Activated naive CD8-positive, alpha-beta T cell treated with anti-CD3 and anti-CD28 coated beads for 36 hours (primary cell): ENCODE measurements around the gene TSEN54. TPM values are rescaled to one million over a fixed set of nuclear protein-coding genes. Genes with fewer than 3 reads are reported as not detected.
A peak's percentile ranks its signal among the peaks of the same experiment; 100 is the strongest.

ENCODE experiments used
- DNase-seq: peaks from one replicate; pipeline ENCODE4 v3.0.0; 2021
- H3K27ac Mint-ChIP-seq: one replicate; pipeline ENCODE4 v1.8.0; 2022; ENCODE audit warnings: mild to moderate bottlenecking, moderate library complexity, mixed read lengths
- H3K27me3 Mint-ChIP-seq: one replicate; pipeline ENCODE4 v1.8.0; 2022; ENCODE audit warnings: mild to moderate bottlenecking, mixed read lengths
- H3K36me3 Mint-ChIP-seq: one replicate; pipeline ENCODE4 v1.8.0; 2021; ENCODE audit warnings: mild to moderate bottlenecking, mixed read lengths
- H3K4me1 Mint-ChIP-seq: one replicate; pipeline ENCODE4 v1.8.0; 2021; ENCODE audit warnings: mixed read lengths
- H3K4me3 Mint-ChIP-seq: one replicate; pipeline ENCODE4 v1.8.0; 2022; ENCODE audit warnings: mild to moderate bottlenecking, moderate library complexity, mixed read lengths
- H3K9me3 Mint-ChIP-seq: one replicate; pipeline ENCODE4 v1.8.0; 2022; ENCODE audit warnings: mixed read lengths
- total RNA-seq, 2 experiments: library from RNA; stranded (reverse); gene quantifications; one replicate each; pipeline ENCODE4 v1.2.3, GENCODE V29; 2021

TSEN54 gene
- total RNA-seq, 2 experiments from 2014 or later, result 44.6 to 45.5 TPM

DNA sequence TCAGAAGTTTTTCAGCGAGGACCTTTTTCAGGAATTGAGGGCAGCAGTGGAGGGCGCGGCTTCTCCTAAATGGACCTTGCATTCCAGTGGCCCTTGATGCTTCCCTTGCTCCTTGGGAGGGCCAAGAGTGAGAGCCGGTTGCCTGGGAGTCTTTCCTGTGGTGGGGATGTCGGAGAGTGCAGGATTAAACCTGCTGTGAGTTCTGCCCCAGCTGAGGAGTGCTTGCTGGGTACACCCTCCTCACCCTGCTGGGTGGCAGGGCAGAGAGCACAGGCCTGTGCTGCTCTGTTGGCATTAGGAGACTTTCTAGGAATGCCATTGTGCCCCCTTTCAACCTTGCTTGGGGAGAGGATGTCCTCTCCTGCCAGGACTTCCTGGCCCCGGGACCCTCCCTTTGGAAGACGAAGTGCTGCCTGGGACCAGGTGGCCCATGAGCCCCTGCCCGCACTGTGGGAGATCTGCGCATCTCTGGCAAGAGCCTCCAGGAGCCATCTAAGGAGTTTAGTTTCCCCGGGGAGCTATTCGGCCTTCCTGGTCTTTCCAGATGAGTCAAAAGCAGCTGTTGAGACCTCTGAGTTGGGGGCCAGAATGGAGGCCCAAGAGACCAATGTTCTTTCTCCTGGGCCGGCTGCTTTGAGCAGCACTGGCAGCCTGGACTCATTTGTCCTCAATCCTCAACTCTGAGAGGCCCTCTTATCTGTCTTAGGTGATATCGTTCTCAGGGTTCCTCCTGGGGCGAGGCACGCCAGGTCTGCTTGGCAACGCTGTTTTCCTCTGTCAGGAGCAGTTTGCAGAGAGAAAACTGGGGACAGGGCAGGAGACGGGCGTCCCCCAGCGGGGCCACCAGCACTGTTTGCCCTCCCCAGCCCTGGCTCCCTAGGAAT lies 14.8 kb downstream of the TSEN54 start:
- Mint-ChIP-seq H3K4me3 (no peak overlapping the region), H3K27me3 (no peaks in the 10 kb centered on the region), H3K9me3 (no peaks in the 10 kb centered on the region), H3K4me1 (peaks cover 28% of the 10 kb centered on the region), H3K27ac (no peak overlapping the region), H3K36me3 (no peaks in the 10 kb centered on the region)
- DNase-seq, result no peak

DNA sequence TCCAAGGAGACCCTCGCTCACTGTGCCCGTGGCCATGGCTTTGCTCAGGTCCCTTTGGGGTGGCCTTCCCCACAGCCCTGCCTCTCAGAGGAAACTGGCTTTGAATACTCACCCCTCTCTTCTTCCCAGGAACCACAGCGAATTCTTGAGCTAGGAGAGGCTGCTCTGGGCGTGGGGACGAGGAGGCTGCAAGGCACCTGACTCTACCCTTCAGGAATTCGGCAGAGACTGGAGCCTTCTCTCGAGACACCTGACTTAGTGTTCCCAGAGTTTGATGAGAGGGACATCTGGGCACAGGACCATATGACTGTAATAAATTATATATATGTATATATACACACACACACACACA lies 15.4 kb downstream of the TSEN54 start:
- H3K27ac Mint-ChIP-seq, result no peak overlapping the region
- peaks cover 23% of the 10 kb centered on the region for H3K4me1 Mint-ChIP-seq

GRCh38 chr17:75535119-75535537 lies 18.8 kb downstream of the TSEN54 start:
- peak overlapping the region; percentile 10 for H3K4me3 Mint-ChIP-seq
- H3K9me3 Mint-ChIP-seq, result no peaks in the 10 kb centered on the region
- peaks cover 20% of the 10 kb centered on the region for H3K4me1 Mint-ChIP-seq
- peak overlapping the region; percentile 27 for H3K27ac Mint-ChIP-seq
- H3K36me3 Mint-ChIP-seq, result no peaks in the 10 kb centered on the region
- peak; percentile 59 for DNase-seq
- H3K27me3 Mint-ChIP-seq, result no peaks in the 10 kb centered on the region

More for the DNA sequence above, 15.4 kb downstream of the TSEN54 start:
- Mint-ChIP-seq H3K9me3 (no peaks in the 10 kb centered on the region), H3K27me3 (no peaks in the 10 kb centered on the region), H3K36me3 (no peaks in the 10 kb centered on the region), H3K4me3 (no peak overlapping the region)
- no peak for DNase-seq

DNA sequence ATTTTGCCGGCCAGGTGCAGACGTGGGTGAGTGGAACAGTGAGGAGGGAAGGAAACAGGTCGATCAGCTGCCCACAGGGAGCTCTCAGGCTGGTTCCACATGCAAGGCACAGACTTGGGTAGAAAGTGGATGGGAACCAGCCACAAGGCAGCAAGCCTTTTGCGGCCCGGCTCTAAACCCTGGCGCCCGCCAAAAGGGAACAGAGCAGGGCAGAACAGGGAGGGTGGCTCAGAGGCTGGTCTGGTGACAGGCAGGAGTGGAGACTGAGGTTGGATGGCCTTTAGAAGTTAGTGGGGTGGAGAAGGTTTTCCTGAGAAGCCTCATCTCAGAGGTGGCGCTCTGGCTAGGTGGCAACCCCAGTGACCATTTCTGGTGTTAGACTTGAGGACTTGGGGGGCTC lies 19.5 kb downstream of the TSEN54 start:
- no peaks in the 10 kb centered on the region for H3K36me3 Mint-ChIP-seq
- H3K4me1 Mint-ChIP-seq, result peaks cover 20% of the 10 kb centered on the region
- H3K27me3 Mint-ChIP-seq, result no peaks in the 10 kb centered on the region
- peak overlapping the region; percentile 10 for H3K4me3 Mint-ChIP-seq
- no peaks in the 10 kb centered on the region for H3K9me3 Mint-ChIP-seq
- H3K27ac Mint-ChIP-seq, result no peak overlapping the region
- no peak for DNase-seq

GRCh38 chr17:75536366-75536765 lies 20.0 kb downstream of the TSEN54 start:
- peaks cover 20% of the 10 kb centered on the region for H3K4me1 Mint-ChIP-seq
- no peak overlapping the region for H3K27ac Mint-ChIP-seq
- H3K4me3 Mint-ChIP-seq, result no peak overlapping the region
- no peaks in the 10 kb centered on the region for H3K36me3 Mint-ChIP-seq
- no peaks in the 10 kb centered on the region for H3K9me3 Mint-ChIP-seq
- H3K27me3 Mint-ChIP-seq, result no peaks in the 10 kb centered on the region
- no peak for DNase-seq

DNA sequence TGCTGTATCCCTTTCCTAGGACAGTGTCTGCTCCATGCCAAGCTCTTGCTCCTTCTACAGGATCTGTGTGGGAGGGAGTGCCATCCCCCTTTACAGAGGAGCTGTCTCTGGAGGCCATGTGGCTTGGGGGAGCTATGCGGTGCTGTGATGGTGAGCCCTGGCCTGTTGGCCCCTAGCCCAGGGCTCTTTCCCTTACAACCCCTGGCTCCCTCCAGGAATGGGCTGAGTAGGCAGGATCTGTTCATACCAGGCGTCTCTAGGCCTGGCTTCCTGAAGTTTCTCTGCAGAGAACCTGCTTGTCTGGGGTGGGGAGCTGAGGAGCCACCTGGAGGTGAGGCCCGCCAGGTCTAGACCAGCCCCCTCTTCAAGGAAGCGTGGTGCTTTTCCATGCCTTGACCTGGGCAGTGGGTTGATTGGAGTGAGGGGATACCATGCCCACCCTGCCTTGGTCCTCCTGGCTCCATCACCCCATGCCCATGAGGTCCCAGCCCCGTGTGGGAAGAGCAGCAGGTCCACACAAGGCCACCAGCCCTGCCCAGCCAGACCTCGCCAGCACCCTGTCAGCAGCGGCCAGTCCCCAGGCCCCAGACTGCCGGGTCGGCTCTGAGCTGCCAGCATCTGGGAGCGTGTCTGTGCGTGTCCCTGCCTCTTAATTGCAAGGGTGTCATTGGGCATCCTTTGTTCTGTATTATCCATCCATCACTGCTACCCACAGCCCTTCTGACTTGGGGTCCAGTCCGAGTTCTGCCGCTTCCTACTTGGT lies 23.8 kb downstream of the TSEN54 start:
- no peak for DNase-seq
- H3K27ac Mint-ChIP-seq, result no peak overlapping the region

DNA sequence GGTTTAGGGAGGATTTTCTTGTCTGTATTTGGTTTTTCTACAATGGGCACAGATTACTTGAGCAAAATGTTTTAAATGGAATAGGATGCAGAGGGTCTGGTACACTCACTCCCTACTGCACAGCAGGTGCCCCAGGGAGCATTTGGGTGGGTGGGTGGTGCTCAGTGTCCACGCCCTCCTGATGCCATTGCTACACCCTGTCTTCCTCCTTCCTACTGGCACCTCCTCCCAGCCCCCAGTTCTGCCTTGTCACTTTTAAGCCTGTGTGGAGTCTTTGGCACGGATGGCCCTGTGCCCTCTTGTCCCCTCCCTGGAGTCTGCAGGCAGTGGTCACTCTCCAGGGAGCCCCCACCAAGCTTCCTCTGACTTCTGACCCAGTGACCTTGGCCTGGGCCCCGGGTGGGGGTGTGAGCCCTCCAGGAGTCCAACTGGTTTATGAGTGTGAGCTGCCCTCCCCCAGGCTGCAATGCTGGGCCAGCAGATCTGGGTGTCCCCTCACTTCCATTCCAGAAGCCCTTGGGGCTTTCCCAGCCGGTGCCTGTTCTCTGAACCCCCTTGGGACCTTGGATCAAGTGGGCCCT lies 24.7 kb downstream of the TSEN54 start:
- H3K36me3 Mint-ChIP-seq, result no peaks in the 10 kb centered on the region
- no peak overlapping the region for H3K27ac Mint-ChIP-seq
- no peak for DNase-seq
- no peaks in the 10 kb centered on the region for H3K9me3 Mint-ChIP-seq
- H3K4me3 Mint-ChIP-seq, result no peak overlapping the region
- H3K27me3 Mint-ChIP-seq, result no peaks in the 10 kb centered on the region
- H3K4me1 Mint-ChIP-seq, result peaks cover under 1% of the 10 kb centered on the region

More for the DNA sequence above, 23.8 kb downstream of the TSEN54 start:
- Mint-ChIP-seq H3K27me3 (no peaks in the 10 kb centered on the region), H3K4me1 (peaks cover 8% of the 10 kb centered on the region), H3K4me3 (no peak overlapping the region), H3K9me3 (no peaks in the 10 kb centered on the region), H3K36me3 (no peaks in the 10 kb centered on the region)

GRCh38 chr17:75542229-75542628 lies 25.9 kb downstream of the TSEN54 start:
- no peak overlapping the region for H3K4me3 Mint-ChIP-seq
- no peak for DNase-seq
- H3K9me3 Mint-ChIP-seq, result no peaks in the 10 kb centered on the region
- H3K4me1 Mint-ChIP-seq, result no peaks in the 10 kb centered on the region
- H3K27ac Mint-ChIP-seq, result no peak overlapping the region
- no peaks in the 10 kb centered on the region for H3K36me3 Mint-ChIP-seq
- H3K27me3 Mint-ChIP-seq, result no peaks in the 10 kb centered on the region

DNA sequence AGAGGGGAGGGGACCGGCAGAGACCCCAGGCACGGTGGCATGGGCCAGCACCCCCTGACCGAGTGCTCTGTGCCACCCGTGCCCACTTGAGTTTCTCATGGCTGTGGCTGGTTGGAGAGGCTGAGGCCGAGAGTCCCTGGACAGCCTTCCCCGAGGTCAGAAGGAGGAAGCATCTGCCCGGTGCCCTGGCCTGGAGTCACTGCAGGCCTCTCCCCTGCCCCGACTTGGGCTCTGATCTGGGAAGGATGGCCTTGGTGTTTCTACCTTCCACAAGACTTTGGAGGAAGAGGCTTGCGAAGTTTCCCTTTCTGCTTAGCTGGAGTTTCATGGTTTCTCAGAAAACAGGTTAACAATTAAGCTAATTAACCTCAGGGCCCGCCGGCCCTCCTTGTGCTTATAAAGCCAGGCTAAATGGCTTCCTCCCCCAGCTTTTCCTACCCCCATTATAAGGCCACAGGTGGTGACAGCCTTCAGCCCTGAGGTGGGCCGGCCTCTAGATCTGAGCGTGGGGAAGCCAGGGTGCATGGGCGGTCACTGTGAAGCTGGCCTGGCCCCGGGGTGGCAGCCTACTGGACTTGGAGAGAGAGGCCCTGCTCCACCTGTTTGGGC lies 26.5 kb downstream of the TSEN54 start:
- no peaks in the 10 kb centered on the region for H3K27me3 Mint-ChIP-seq
- no peaks in the 10 kb centered on the region for H3K9me3 Mint-ChIP-seq
- H3K27ac Mint-ChIP-seq, result no peak overlapping the region
- H3K4me1 Mint-ChIP-seq, result no peaks in the 10 kb centered on the region
- no peak for DNase-seq
- H3K4me3 Mint-ChIP-seq, result no peak overlapping the region
- H3K36me3 Mint-ChIP-seq, result no peaks in the 10 kb centered on the region

GRCh38 chr17:75544250-75544649 lies 27.9 kb downstream of the TSEN54 start:
- Mint-ChIP-seq H3K36me3 (no peaks in the 10 kb centered on the region), H3K4me3 (no peak overlapping the region), H3K4me1 (no peaks in the 10 kb centered on the region), H3K27me3 (no peaks in the 10 kb centered on the region), H3K9me3 (no peaks in the 10 kb centered on the region), H3K27ac (no peak overlapping the region)
- DNase-seq, result no peak

DNA sequence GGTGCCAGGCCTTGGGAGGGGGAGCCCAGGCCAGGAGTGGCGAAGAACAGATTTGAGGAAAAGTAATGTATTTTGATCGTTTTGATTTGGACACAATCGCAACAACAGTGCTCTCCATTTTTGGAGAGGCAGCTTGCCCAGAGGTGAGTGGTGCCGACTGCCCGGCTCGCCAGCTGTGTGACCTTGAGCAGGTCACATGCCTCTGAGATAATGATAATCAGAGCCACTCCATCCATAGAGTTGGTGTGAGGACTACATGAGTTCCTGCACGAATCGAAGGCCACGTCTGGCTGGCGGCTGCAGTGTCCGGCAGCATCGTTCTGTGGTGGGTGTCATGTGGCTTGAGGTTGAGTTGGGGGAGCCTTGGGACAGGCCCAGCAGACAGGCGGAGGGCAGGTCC lies 29.9 kb downstream of the TSEN54 start:
- no peak for DNase-seq
- Mint-ChIP-seq H3K4me3 (no peak overlapping the region), H3K9me3 (no peaks in the 10 kb centered on the region), H3K36me3 (no peaks in the 10 kb centered on the region), H3K27me3 (no peaks in the 10 kb centered on the region), H3K4me1 (no peaks in the 10 kb centered on the region), H3K27ac (no peak overlapping the region)

DNA sequence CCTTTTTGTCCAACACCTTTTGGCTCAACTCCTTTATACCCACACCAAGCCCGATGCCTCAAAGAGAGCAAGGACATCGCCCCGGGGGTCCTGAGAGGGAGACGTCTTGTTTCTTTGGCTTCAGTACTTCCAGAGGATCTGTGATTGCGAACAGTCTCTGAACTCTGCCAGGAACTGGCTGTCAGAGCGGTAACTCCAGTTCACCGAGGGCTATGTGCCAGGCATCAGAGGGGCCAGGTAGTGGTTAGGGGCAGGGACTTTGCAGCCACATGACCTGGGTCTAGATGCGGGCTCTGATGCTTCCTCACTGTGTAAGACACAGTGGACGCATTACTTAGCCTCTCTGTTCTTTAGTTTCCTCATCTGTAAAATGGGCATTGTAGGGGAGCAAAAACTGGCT lies 30.8 kb downstream of the TSEN54 start:
- Mint-ChIP-seq H3K4me1 (no peaks in the 10 kb centered on the region), H3K4me3 (no peak overlapping the region), H3K9me3 (no peaks in the 10 kb centered on the region), H3K27ac (no peak overlapping the region), H3K27me3 (no peaks in the 10 kb centered on the region), H3K36me3 (no peaks in the 10 kb centered on the region)
- no peak for DNase-seq

- H3K27ac Mint-ChIP-seq, result no peak overlapping the region
- H3K4me3 Mint-ChIP-seq, result no peak overlapping the region
- no peaks in the 10 kb centered on the region for H3K36me3 Mint-ChIP-seq
These were observed 32.5 kb downstream of the TSEN54 start for GRCh38 chr17:75548813-75549212.

GRCh38 chr17:75549246-75550138 lies 33.2 kb downstream of the TSEN54 start:
- no peak overlapping the region for H3K27ac Mint-ChIP-seq
- no peaks in the 10 kb centered on the region for H3K4me1 Mint-ChIP-seq
- H3K27me3 Mint-ChIP-seq, result no peaks in the 10 kb centered on the region
- H3K9me3 Mint-ChIP-seq, result no peaks in the 10 kb centered on the region
- no peak for DNase-seq
- no peak overlapping the region for H3K4me3 Mint-ChIP-seq
- no peaks in the 10 kb centered on the region for H3K36me3 Mint-ChIP-seq

More at GRCh38 chr17:75548813-75549212, 32.5 kb downstream of the TSEN54 start:
- no peak for DNase-seq
- Mint-ChIP-seq H3K4me1 (no peaks in the 10 kb centered on the region), H3K27me3 (no peaks in the 10 kb centered on the region), H3K9me3 (no peaks in the 10 kb centered on the region)
